Measurements from ENCODE around the gene STAM2.
A peak's percentile ranks its signal among the peaks of the same experiment; 100 is the strongest.

The STAM2 gene

DNA sequence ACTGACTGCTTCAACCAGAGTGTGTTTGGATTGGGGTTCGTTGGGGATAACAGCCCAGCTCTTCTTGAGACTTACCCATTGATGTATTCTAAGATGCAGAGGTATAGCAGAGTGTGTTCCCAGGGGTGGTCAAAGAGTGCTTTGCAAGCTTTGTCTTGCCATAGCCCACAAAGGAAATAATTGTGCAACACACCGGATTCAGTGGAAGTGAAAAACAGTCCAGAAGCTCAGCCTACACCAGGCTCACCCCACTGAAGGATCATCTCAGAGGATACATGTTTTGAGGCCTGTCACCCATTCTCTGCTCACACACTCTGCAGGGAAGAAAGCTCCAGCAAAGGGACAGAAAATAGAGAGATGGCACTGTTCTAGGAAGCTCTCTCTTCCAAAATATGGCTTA is 86.3 kb downstream of the STAM2 start:
- no peak for DNase-seq (ENCODE audit: low spot score)
- TF ChIP-seq CTCF (IDR thresholded peaks at IDR 0.05; ENCODE audit: extremely low read depth, missing control alignments): no peak

DNA sequence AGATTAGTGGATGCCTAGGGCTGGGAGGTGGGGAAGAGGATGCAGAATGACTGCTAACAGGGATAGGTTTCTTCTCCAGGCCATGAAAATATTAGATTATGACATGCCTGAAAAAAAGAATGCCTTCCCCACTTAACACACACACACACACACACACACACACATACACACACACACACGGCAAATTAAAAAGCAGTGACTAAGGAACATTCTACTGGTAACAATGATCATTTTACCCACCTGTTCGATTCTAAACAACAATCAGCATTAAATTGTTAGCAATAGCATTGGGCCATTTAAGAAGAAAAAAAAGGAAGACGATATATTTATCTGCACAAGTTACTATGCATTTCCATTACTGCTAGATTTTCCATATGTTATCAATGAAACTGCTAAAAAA is 87.6 kb downstream of the STAM2 start:
- TF ChIP-seq CTCF (IDR thresholded peaks at IDR 0.05; ENCODE audit: extremely low read depth, missing control alignments): no peak
- no peak for DNase-seq (ENCODE audit: low spot score)

GRCh38 chr2:152086231-152086630 is 89.3 kb downstream of the STAM2 start:
- DNase-seq (ENCODE audit: low spot score): no peak
- TF ChIP-seq CTCF (IDR thresholded peaks at IDR 0.05; ENCODE audit: extremely low read depth, missing control alignments): no peak

- DNase-seq (ENCODE audit: low spot score): no peak
- no peak for TF ChIP-seq CTCF (IDR thresholded peaks at IDR 0.05; ENCODE audit: extremely low read depth, missing control alignments)
Measured at GRCh38 chr2:152084076-152084475, 91.5 kb downstream of the STAM2 start.

GRCh38 chr2:152083202-152083875 is 92.2 kb downstream of the STAM2 start:
- no peak for DNase-seq (ENCODE audit: low spot score)

GRCh38 chr2:152078662-152079061 is 96.9 kb downstream of the STAM2 start:
- no peak for TF ChIP-seq CTCF (IDR thresholded peaks at IDR 0.05; ENCODE audit: extremely low read depth, missing control alignments)
- peak; percentile 30 for DNase-seq (ENCODE audit: low spot score)

More at GRCh38 chr2:152083202-152083875, 92.2 kb downstream of the STAM2 start:
- TF ChIP-seq CTCF (IDR thresholded peaks at IDR 0.05; ENCODE audit: extremely low read depth, missing control alignments): no peak

DNA sequence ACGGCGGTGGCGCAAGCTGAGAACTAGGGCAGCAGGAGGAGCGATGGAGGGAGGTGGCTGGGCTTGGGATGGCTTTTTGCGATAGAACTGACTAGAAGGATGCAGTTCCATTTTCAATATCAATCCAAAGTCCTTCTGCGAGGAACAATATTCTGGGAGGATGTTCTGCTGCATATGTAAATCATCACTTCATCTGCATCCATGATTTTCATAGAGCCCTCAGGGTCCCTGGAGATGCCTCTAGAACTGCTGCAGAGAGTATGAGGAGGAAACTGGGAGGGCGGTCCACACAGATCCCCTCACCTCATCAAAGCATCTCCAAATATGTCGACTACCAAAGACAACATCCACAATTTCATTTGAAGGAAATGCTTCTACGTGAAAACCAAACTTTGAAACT is 97.5 kb downstream of the STAM2 start:
- TF ChIP-seq CTCF (IDR thresholded peaks at IDR 0.05; ENCODE audit: extremely low read depth, missing control alignments): no peak
- no peak for DNase-seq (ENCODE audit: low spot score)

Data from GM20000 (cell line).